ENCODE data around the gene ZNF784. TPM values are rescaled to one million over a fixed set of nuclear protein-coding genes. Genes with fewer than 3 reads are reported as not detected.
A peak's percentile ranks its signal among the peaks of the same experiment; 100 is the strongest.

The ZNF784 gene
- polyA plus RNA-seq, 2 of the 4 experiments (the other 2 are of a cell fraction): 3.5 to 6.6 TPM

GRCh38 chr19:55654868-55655647 lies 30.7 kb upstream of the ZNF784 start, which contains the start of gene U2AF2 (continued):
- peak; percentile 73; the same call in 1 of the 2 replicates for TF ChIP-seq PBX3 (IDR thresholded peaks at IDR 0.05)
- TF ChIP-seq TFCP2L1 (CRISPR knock-in tag; IDR thresholded peaks at IDR 0.05): peak; percentile 88
- 0 out of 2 replicates have a peak, but pooled peaks have one; percentile 39 for TF ChIP-seq ELK1 (IDR thresholded peaks at IDR 0.05; ENCODE audit: low read depth, low read length)
- no peak for TF ChIP-seq HOXB13 (CRISPR knock-in tag; IDR thresholded peaks at IDR 0.05; ENCODE audit: low read depth)

GRCh38 chr19:55654323-55654867 lies 30.0 kb upstream of the ZNF784 start:
- peak; percentile 71 to 85 for ATAC-seq
- Histone ChIP-seq H3K9me3 (no peaks in the 10 kb centered on the region), H3K27ac (peak overlapping the region; percentile 96 to 98), H3K4me1 (peaks cover 36% of the 10 kb centered on the region), H3K4me2 (peak overlapping the region; percentile 43), H3K4me3 (peak overlapping the region; percentile 68)
- peak; percentile 100 for FAIRE-seq
- TF ChIP-seq MAZ (IDR thresholded peaks at IDR 0.05; ENCODE audit: borderline replicate concordance, low read depth, low read length) (no peak), HOXB13 (CRISPR knock-in tag; IDR thresholded peaks at IDR 0.05; ENCODE audit: low read depth) (no peak), HOXA7 (CRISPR knock-in tag; IDR thresholded peaks at IDR 0.05) (no peak), TP53 (CRISPR knock-in tag; IDR thresholded peaks at IDR 0.05) (no peak), MAX (IDR thresholded peaks at IDR 0.05) (no peak), RARB (CRISPR knock-in tag; IDR thresholded peaks at IDR 0.05) (no peak), ZC3H11A (IDR thresholded peaks at IDR 0.05) (no peak), CTCF (IDR thresholded peaks at IDR 0.05) (no peak), CHD4 (IDR thresholded peaks at IDR 0.05; ENCODE audit: borderline replicate concordance) (no peak)
- 2% methylated on average over 52 of the region's 52 CpGs for WGBS (ENCODE audit: missing lambda C conversion rate)
- POLR2A ChIA-PET: interaction anchor here (0.5 to 2.1 kb wide), 42 partner anchors 8 to 1191 kb away, joined by 3 to 31 read pairs (median 4); partner anchors contain the start of genes EPN1, FIZ1, ISOC2 and LENG9
- DNase-seq (ENCODE audit: low read depth in 1 of 2, low spot score in 1 of 2): peak; percentile 90 to 100
- CTCF ChIA-PET: interaction anchor here (0.6 to 4.3 kb wide), 20 partner anchors 9 to 513 kb away, joined by 3 to 97 read pairs (median 4); partner anchors contain the start of genes DNAAF3, ZNF580, ZNF581 and ZNF628

DNA sequence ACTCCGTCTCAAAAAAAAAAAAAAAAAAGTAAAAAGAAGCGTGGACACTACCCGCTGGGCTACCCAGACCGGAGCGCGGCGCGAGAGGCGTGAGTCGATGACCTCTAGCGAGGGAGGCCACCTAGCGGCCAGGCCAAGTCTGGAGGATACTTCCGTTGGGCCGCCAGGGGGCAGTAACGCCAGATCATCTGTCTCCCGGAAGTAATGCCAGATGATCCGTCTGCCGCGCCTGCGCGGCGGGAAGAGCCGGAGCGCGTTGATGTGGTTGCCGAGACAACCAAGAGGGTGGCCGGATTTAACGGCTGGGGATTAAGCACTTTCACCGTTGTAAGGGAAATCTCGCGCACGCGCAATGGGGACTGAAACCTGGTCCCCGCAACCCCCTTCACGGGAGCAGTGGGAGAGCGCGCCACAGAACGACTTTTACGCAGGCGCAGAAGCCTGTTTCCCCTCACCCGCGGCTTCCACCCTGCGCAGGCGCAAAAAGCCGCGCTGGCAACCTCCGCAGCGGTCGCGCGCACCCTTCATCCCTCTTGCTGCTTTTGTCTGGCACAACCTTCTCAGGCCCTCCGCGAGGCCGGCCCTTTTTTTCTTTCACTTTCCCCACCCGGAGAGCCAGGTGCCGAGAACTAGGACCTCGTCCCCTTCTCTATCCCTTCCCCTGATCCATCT lies 29.4 kb upstream of the ZNF784 start:
- H3K4me3 ChIP-seq: peak overlapping the region; percentile 68
- peak; percentile 91 for FAIRE-seq
- peak; percentile 98 to 100 for DNase-seq (ENCODE audit: low read depth in 1 of 2, low spot score in 1 of 2)
- H3K4me1 ChIP-seq: peaks cover 34% of the 10 kb centered on the region
- peak overlapping the region; percentile 43 for H3K4me2 ChIP-seq
- ChIA-PET CTCF (interaction anchor here (0.6 to 4.3 kb wide), 34 partner anchors 8 to 1203 kb away, joined by 3 to 97 read pairs (median 3); partner anchors contain the start of genes DNAAF3, ZNF579, ZNF580 and ZNF581), POLR2A (interaction anchor here (0.6 to 2.1 kb wide), 32 partner anchors 8 to 1517 kb away, joined by 3 to 31 read pairs (median 4); partner anchors contain the start of genes EPN1, ISOC2, LENG9 and NAT14)
- WGBS (ENCODE audit: missing lambda C conversion rate): under 1% methylated on average over 57 of the region's 57 CpGs
- no peaks in the 10 kb centered on the region for H3K9me3 ChIP-seq
- ATAC-seq: peak; percentile 62 to 66
- peak overlapping the region; percentile 96 to 98 for H3K27ac ChIP-seq
- TF ChIP-seq HDAC2 (IDR thresholded peaks at IDR 0.05) (no peak), ELK1 (IDR thresholded peaks at IDR 0.05; ENCODE audit: low read depth, low read length) (0 out of 2 replicates have a peak, but pooled peaks have one; percentile 68), KDM5A (IDR thresholded peaks at IDR 0.05) (no peak), CTCF (IDR thresholded peaks at IDR 0.05) (peak; percentile 100), HOXB13 (CRISPR knock-in tag; IDR thresholded peaks at IDR 0.05; ENCODE audit: low read depth) (no peak), HOXA7 (CRISPR knock-in tag; IDR thresholded peaks at IDR 0.05) (no peak), EP300 (IDR thresholded peaks at IDR 0.05) (no peak), GATA3 (IDR thresholded peaks at IDR 0.05; ENCODE audit: borderline replicate concordance) (peak; percentile 21; the same call in 1 of the 2 replicates), RAD21 (conservative IDR thresholded peaks at IDR 0.05 in 1 of 2, IDR thresholded peaks at IDR 0.05 in 1 of 2) (peak; percentile 59 to 65), MAFK (IDR thresholded peaks at IDR 0.05; ENCODE audit: partially characterized antibody) (peak; percentile 16), JUN (IDR thresholded peaks at IDR 0.05) (peak; percentile 75 to 85; a peak in 4 of 5 replicates)
- TF ChIP-seq, protein P1, sequence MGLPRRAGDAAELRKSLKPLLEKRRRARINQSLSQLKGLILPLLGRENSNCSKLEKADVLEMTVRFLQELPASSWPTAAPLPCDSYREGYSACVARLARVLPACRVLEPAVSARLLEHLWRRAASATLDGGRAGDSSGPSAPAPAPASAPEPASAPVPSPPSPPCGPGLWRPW (IDR thresholded peaks at IDR 0.05): no peak

All from A549 (cell line).